GM21717 (cell line): Measurements from ENCODE around the gene ACOT11.

Source experiments
- ATAC-seq: cut with Tn5 transposase; IDR thresholded peaks from one replicate; pipeline ENCODE4 v1.9.1; 2021; ENCODE audit warnings: mild to moderate bottlenecking, moderate library complexity; ENCODE audit not compliant: unreplicated experiment

ACOT11 gene

GRCh38 chr1:54640863-54641836 lies 93.1 kb downstream of the ACOT11 start, which contains the start of gene MROH7:
MROH7 (plus strand) TSS chr1:54641786; CDS start chr1:54652927, 11,141 bp downstream.
- ATAC-seq, result no peak

GRCh38 chr1:54643736-54644135 lies 95.7 kb downstream of the ACOT11 start:
- no peak for ATAC-seq

- no peak for ATAC-seq
Measured at GRCh38 chr1:54645806-54646676, 98.0 kb downstream of the ACOT11 start.

- ATAC-seq, result no peak
Measured at GRCh38 chr1:54649130-54649898, 101.3 kb downstream of the ACOT11 start.

GRCh38 chr1:54649921-54650320 lies 101.9 kb downstream of the ACOT11 start:
- ATAC-seq, result no peak

- ATAC-seq, result no peak
Measured at GRCh38 chr1:54650417-54650816, 102.4 kb downstream of the ACOT11 start.

GRCh38 chr1:54651608-54652007 lies 103.6 kb downstream of the ACOT11 start:
- ATAC-seq, result no peak

GRCh38 chr1:54652168-54652567 lies 104.1 kb downstream of the ACOT11 start:
- ATAC-seq, result no peak

- no peak for ATAC-seq
Measured at GRCh38 chr1:54653036-54653435, 105.0 kb downstream of the ACOT11 start.

GRCh38 chr1:54658164-54658913 lies 110.3 kb downstream of the ACOT11 start:
- no peak for ATAC-seq
